Uterus (tissue), 2 donors: ENCODE results near the gene CCNDBP1.

ENCODE experiments used
- CTCF ChIP-seq, 4 experiments: fragments of 200-600 bp in 2 of 4; fragments of 450-650 bp in 2 of 4; sonication (generic) in 2 of 4; IDR thresholded peaks; one replicate each; pipeline ENCODE4 v1.5.1; 2016 to 2019; ENCODE audit warnings: antibody characterized with exemption in 4 of 4, mild to moderate bottlenecking in 2 of 4, moderate library complexity in 1 of 4
- POLR2A ChIP-seq, 2 donors: fragments of 450-650 bp; IDR thresholded peaks; one replicate each; pipeline ENCODE4 v1.6.1; 2016; ENCODE audit warnings: antibody characterized with exemption in 2 of 2, mild to moderate bottlenecking in 1 of 2, moderate library complexity in 1 of 2

GRCh38 chr15:43153269-43153668 is 31.9 kb upstream of the CCNDBP1 start:
- no peak for TF ChIP-seq CTCF (IDR thresholded peaks at IDR 0.05)
- TF ChIP-seq POLR2A (IDR thresholded peaks at IDR 0.05): no peak
